HG03442 (cell line): Measurements from ENCODE around the gene BIRC6.
A peak's percentile ranks its signal among the peaks of the same experiment; 100 is the strongest.
"Not testable (repeated sequence)": the region's sequence is repeated elsewhere in the genome, so short reads cannot be mapped to it uniquely, and the experiment has no call there.

ENCODE experiments used
- ATAC-seq: cut with Tn5 transposase; IDR thresholded peaks from one replicate; pipeline ENCODE4 v1.9.1; 2021; ENCODE audit warnings: mild to moderate bottlenecking, moderate library complexity; ENCODE audit not compliant: unreplicated experiment

The BIRC6 gene

GRCh38 chr2:32502941-32503340 is 146.1 kb downstream of the BIRC6 start:
- ATAC-seq = no peak

- no peak for ATAC-seq
Observed at GRCh38 chr2:32504877-32505478, 148.2 kb downstream of the BIRC6 start.

- no peak for ATAC-seq
Observed at GRCh38 chr2:32506446-32506845, 149.6 kb downstream of the BIRC6 start.

GRCh38 chr2:32514946-32515345 is 158.1 kb downstream of the BIRC6 start:
- ATAC-seq = no peak

- no peak for ATAC-seq
Observed at GRCh38 chr2:32516567-32516966, 159.7 kb downstream of the BIRC6 start.

- ATAC-seq = no peak
Observed at GRCh38 chr2:32522770-32523169, 165.9 kb downstream of the BIRC6 start.

- no peak for ATAC-seq
Observed at GRCh38 chr2:32523686-32524085, 166.9 kb downstream of the BIRC6 start.

GRCh38 chr2:32532341-32532740 is 175.5 kb downstream of the BIRC6 start:
- ATAC-seq = no peak

GRCh38 chr2:32532961-32533360 is 176.1 kb downstream of the BIRC6 start:
- no peak for ATAC-seq

- ATAC-seq = no peak
Observed at GRCh38 chr2:32534831-32535230, 178.0 kb downstream of the BIRC6 start.

GRCh38 chr2:32538735-32539134 is 181.9 kb downstream of the BIRC6 start:
- ATAC-seq = no peak

GRCh38 chr2:32552483-32552882 is 195.7 kb downstream of the BIRC6 start:
- not testable (repeated sequence) for ATAC-seq

GRCh38 chr2:32553829-32554432 is 197.1 kb downstream of the BIRC6 start:
- peak; percentile 81 for ATAC-seq

GRCh38 chr2:32558492-32558891 is 201.7 kb downstream of the BIRC6 start:
- ATAC-seq = no peak

- ATAC-seq = no peak
Observed at GRCh38 chr2:32559136-32559535, 202.3 kb downstream of the BIRC6 start.

- ATAC-seq = no peak
Observed at GRCh38 chr2:32562906-32563305, 206.1 kb downstream of the BIRC6 start.

- no peak for ATAC-seq
Observed at GRCh38 chr2:32564417-32565035, 207.7 kb downstream of the BIRC6 start.

GRCh38 chr2:32565902-32566301 is 209.1 kb downstream of the BIRC6 start:
- ATAC-seq = no peak

GRCh38 chr2:32572030-32572429 is 215.2 kb downstream of the BIRC6 start:
- no peak for ATAC-seq

GRCh38 chr2:32572737-32573136 is 215.9 kb downstream of the BIRC6 start:
- no peak for ATAC-seq

GRCh38 chr2:32591669-32592463 is 235.0 kb downstream of the BIRC6 start:
- peak; percentile 80 for ATAC-seq

- ATAC-seq = no peak
Observed at GRCh38 chr2:32594573-32594972, 237.8 kb downstream of the BIRC6 start.
